Ovary (tissue), 9 donors: ENCODE results near the gene ZSWIM8. TPM values are rescaled to one million over a fixed set of nuclear protein-coding genes. Genes with fewer than 3 reads are reported as not detected.
A peak's percentile ranks its signal among the peaks of the same experiment; 100 is the strongest.

Experiments used
- DNase-seq, 5 donors: peaks; one replicate each; pipeline ENCODE4 v3.0.0-alpha.2; 2019 to 2020
- H3K27ac ChIP-seq, 2 donors: fragments of 200-600 bp; one replicate each; pipeline versions ENCODE4 v1.5.1 to v1.8.0; 2019 to 2022
- H3K27me3 ChIP-seq: fragments of 200-600 bp; one replicate; pipeline ENCODE4 v1.8.0; 2022
- H3K36me3 ChIP-seq: fragments of 200-600 bp; sonication (generic); one replicate; pipeline ENCODE4 v1.5.1; 2019
- H3K4me1 ChIP-seq: one replicate; pipeline ENCODE4 v1.8.1; 2013; ENCODE audit warnings: mild to moderate bottlenecking, moderate library complexity; ENCODE audit not compliant: insufficient read depth
- H3K4me3 ChIP-seq: fragments of 200-600 bp; sonication (generic); one replicate; pipeline ENCODE4 v1.5.1; 2017
- H3K9me3 ChIP-seq, 2 donors: fragments of 200-600 bp in 1 of 2; sonication (generic) in 1 of 2; one replicate each; pipeline versions ENCODE4 v1.5.1 to v1.8.1; 2013 to 2019; ENCODE audit warnings: mild to moderate bottlenecking in 1 of 2, moderate library complexity in 1 of 2
- EP300 ChIP-seq: sonication (generic); formaldehyde crosslinking; IDR thresholded peaks from one replicate; pipeline ENCODE4 v1.6.1; 2017; ENCODE audit warnings: antibody characterized with exemption
- POLR2A ChIP-seq: fragments of 450-650 bp; IDR thresholded peaks from one replicate; pipeline ENCODE4 v1.6.1; 2017; ENCODE audit warnings: antibody characterized with exemption, mild to moderate bottlenecking, moderate library complexity
- WGBS, 3 donors: extraction: QIAGEN DNeasy Blood & Tissue Kit in 1 of 3; methylation state at CpG; one replicate each; pipeline versions ENCODE4 v1.1.5 to v1.1.7; 2013 to 2017; 5-methylcytosine and 5-hydroxymethylcytosine counted together
- intact Hi-C, 4 donors: fragments of 100-400 bp; cut with DNase I; formaldehyde crosslinking; loops; one replicate each; pipeline versions ENCODE4 v1.11.0 to v1.15.1; 2022 to 2023
- polyA plus RNA-seq, 2 donors: library from polyadenylated mRNA; stranded (reverse); fragments of 200-250 nt in 1 of 2; fragments of 350-450 nt in 1 of 2; fragmentation: Illumina TruSeq in 1 of 2; extraction: RNeasy Lipid Tissue Mini Kit (QIAGEN cat#74804) in 1 of 2; gene quantifications; one replicate each; pipeline ENCODE4 v1.2.3, GENCODE V29; 2013 to 2014
- total RNA-seq, 7 donors: library from RNA; depleted of rRNA in 2 of 7; stranded (reverse); fragments of >200 nt in 2 of 7; fragmentation: NEBNext Ultra II Directional in 3 of 7; extraction: Animal tissue kit (Norgen Biotek cat#: 25700) in 3 of 7; gene quantifications; one replicate each; pipeline versions ENCODE4 v1.1.0 to v1.2.4, GENCODE V29; 2016 to 2023
- TF ChIP-seq, protein P1 (sequence below), 3 donors: fragments of 450-650 bp in 2 of 3; fragments of 200-600 bp in 1 of 3; IDR thresholded peaks; one replicate each; pipeline versions ENCODE4 v1.5.1 to v1.8.0; 2016 to 2022; ENCODE audit warnings: antibody characterized with exemption in 3 of 3, mild to moderate bottlenecking in 1 of 3
- donor health status: DM: no; HTN: no; CAD: no; lungs with moderate emphysema.
- donor health status: DM: no; HTN: no; CAD: no.
- donor health status: Bipolar disorder and iron deficiency.
- donor health status: DM: yes; HTN: yes; CAD: no.
- donor health status: DM: no; HTN: no; CAD: no.
- donor health status: DM: yes; HTN: yes; CAD: no.

Gene ZSWIM8
- total and polyA plus RNA-seq, 9 donors, result 42.7 to 90.7 (median 69.3) TPM

DNA sequence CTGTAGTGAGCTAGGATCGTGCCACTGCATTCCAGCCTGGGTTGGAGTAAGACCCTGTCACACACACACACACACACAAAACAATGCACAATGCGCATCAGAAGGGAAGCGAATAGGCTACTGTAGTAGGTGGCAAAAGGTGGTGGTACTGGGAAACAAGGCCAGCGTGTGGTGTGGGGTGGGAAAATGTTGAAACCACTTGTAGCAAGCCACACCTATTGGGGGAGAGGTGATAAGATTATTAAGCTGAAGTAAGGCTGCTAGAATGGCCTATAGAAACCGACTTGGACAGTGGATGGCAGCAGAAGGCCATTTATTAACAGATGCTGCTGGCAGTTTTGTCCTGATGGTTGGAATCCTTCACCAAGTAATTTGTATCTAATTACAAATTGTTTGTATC lies 10.8 kb upstream of the ZSWIM8 start:
- Histone ChIP-seq H3K36me3 (no peaks in the 10 kb centered on the region), H3K9me3 (no peaks in the 10 kb centered on the region), H3K4me1 (peaks cover 3% of the 10 kb centered on the region), H3K4me3 (no peak overlapping the region), H3K27ac (no peak overlapping the region), H3K27me3 (no peaks in the 10 kb centered on the region)
- TF ChIP-seq POLR2A, result no peak
- TF ChIP-seq EP300, result no peak
- TF ChIP-seq, protein P1, sequence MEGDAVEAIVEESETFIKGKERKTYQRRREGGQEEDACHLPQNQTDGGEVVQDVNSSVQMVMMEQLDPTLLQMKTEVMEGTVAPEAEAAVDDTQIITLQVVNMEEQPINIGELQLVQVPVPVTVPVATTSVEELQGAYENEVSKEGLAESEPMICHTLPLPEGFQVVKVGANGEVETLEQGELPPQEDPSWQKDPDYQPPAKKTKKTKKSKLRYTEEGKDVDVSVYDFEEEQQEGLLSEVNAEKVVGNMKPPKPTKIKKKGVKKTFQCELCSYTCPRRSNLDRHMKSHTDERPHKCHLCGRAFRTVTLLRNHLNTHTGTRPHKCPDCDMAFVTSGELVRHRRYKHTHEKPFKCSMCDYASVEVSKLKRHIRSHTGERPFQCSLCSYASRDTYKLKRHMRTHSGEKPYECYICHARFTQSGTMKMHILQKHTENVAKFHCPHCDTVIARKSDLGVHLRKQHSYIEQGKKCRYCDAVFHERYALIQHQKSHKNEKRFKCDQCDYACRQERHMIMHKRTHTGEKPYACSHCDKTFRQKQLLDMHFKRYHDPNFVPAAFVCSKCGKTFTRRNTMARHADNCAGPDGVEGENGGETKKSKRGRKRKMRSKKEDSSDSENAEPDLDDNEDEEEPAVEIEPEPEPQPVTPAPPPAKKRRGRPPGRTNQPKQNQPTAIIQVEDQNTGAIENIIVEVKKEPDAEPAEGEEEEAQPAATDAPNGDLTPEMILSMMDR (IDR thresholded peaks at IDR 0.05), result no peak
- DNase-seq, result no peak
- 17 to 50% (median 27%) methylated on average over 5 of the region's 5 CpGs for WGBS, 3 donors
- intact Hi-C loops, result no loop called here

DNA sequence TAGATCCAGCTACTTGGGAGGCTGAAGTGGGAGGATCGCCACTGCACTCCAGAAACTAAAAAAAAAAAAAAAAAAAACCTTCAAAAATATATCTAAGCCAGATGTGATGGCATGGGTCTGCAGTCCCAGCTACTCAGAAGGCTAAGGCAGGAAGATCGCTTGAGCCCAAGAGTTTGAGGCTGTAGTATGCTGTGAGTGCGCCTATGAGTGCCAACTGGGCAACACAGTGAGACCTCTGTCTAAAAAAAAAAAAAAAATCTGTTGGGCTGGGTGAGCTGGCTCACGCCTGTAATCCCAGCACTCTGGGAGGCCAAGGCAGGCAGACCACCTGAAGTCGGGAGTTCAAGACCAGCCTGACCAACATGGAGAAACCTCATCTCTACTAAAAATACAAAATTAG lies 6.4 kb upstream of the ZSWIM8 start:
- DNase-seq, result no peak

DNA sequence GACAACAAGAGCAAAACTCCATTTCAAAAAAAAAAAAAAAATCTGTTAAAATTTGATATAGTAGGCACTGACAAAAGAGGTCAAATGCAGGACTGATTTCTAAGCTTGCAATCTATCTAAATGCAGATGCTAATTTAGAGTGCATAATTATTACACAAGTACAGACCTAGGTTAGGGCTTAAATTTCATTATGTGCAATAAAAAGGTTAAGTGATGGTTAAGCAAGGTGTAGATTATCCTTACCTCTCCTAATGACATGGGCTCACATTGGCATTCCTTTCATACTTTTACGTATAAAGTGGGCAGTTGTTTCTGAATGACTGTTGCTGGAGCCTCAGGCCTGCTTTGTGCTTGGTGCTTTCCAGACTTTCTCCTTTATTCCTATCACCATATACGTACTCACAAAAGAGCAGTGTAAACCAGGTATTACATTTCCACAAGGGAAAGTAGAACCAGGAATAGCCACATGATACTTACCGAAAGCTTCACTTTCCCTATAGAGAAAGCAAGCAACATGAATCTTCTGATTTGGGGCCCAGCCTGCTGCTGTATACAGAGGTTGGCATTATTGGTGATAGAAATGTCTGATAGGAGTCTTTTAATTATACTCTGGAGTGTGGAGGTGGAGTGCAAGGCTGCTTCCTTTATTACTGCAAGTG lies 5.7 kb upstream of the ZSWIM8 start:
- Histone ChIP-seq H3K36me3 (no peaks in the 10 kb centered on the region), H3K27me3 (no peaks in the 10 kb centered on the region), H3K27ac (no peak overlapping the region), H3K9me3 (no peaks in the 10 kb centered on the region), H3K4me1 (peaks cover 7% of the 10 kb centered on the region), H3K4me3 (no peak overlapping the region)
- DNase-seq, result no peak
- intact Hi-C loops, result no loop called here
- TF ChIP-seq EP300, result no peak
- WGBS, 3 donors, result 77 to 81% (median 80%) methylated on average over 3 of the region's 3 CpGs

More for the DNA sequence above, 6.4 kb upstream of the ZSWIM8 start:
- TF ChIP-seq EP300 (no peak), POLR2A (no peak)
- TF ChIP-seq, protein P1 (IDR thresholded peaks at IDR 0.05), result no peak
- intact Hi-C loops, result no loop called here
- 87 to 90% (median 89%) methylated on average over 5 of the region's 5 CpGs for WGBS, 3 donors
- H3K9me3 ChIP-seq, result no peaks in the 10 kb centered on the region
- H3K27me3 ChIP-seq, result no peaks in the 10 kb centered on the region
- H3K4me1 ChIP-seq, result peaks cover 7% of the 10 kb centered on the region
- H3K4me3 ChIP-seq, result no peak overlapping the region
- no peak overlapping the region for H3K27ac ChIP-seq
- no peaks in the 10 kb centered on the region for H3K36me3 ChIP-seq

DNA sequence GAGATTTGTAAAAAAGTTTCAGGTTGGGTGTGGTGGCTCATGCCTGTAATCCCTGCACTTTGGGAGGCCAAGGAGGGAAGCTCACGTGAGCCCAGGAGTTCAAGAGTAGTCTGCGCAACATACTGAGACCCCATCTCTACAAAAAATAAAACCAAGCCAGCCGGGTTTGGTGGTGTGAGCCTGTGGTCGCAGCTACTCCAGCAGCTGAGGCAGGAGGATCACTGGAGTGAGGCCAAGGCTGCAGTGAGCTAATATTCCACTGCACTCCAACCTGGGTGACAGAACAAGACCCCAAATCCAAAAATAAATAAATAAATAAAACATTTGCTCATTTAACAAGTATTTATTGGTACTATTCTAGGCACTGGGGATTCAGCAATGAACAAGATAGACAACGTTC lies 5.1 kb upstream of the ZSWIM8 start:
- peaks cover 7% of the 10 kb centered on the region for H3K4me1 ChIP-seq

DNA sequence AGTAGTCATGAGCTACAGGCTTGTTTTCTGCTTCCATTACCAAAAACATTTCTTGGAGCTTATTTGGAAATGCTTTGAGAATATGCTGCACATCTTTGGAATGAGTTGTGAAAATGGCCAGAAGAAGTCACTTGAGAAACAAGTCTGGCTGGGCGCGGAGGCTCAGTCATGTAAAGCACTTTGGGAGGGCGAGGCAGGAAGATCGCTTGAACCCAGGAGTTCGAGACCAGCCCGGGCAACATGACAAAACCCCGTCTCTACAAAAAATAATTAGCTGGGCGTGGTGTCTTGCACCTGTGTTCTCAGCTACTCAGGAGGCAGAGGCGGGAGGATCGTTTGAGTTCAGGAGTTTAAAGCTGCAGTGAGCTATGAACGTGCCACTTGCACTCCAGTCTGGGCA lies 4.4 kb upstream of the ZSWIM8 start:
- H3K4me1 ChIP-seq, result peaks cover 7% of the 10 kb centered on the region
- no peaks in the 10 kb centered on the region for H3K36me3 ChIP-seq
- H3K27ac ChIP-seq, result no peak overlapping the region
- no peaks in the 10 kb centered on the region for H3K27me3 ChIP-seq
- H3K4me3 ChIP-seq, result peak overlapping the region; percentile 78
- peak in 1 of 5 donors; percentile 15 for DNase-seq
- intact Hi-C loops, result no loop called here
- TF ChIP-seq POLR2A (no peak), EP300 (no peak)
- TF ChIP-seq, protein P1 (IDR thresholded peaks at IDR 0.05), result no peak
- H3K9me3 ChIP-seq, result no peaks in the 10 kb centered on the region
- WGBS, 3 donors, result 12 to 23% (median 18%) methylated on average over 11 of the region's 11 CpGs

More for the DNA sequence above, 5.1 kb upstream of the ZSWIM8 start:
- intact Hi-C loops, result no loop called here
- H3K4me3 ChIP-seq, result no peak overlapping the region
- TF ChIP-seq, protein P1 (IDR thresholded peaks at IDR 0.05), result no peak
- TF ChIP-seq POLR2A (no peak), EP300 (no peak)
- WGBS, 3 donors, result 57 to 71% (median 58%) methylated on average over 5 of the region's 5 CpGs
- no peak overlapping the region for H3K27ac ChIP-seq
- peak in 1 of 5 donors; percentile 30 for DNase-seq
- H3K27me3 ChIP-seq, result no peaks in the 10 kb centered on the region
- H3K36me3 ChIP-seq, result no peaks in the 10 kb centered on the region
- H3K9me3 ChIP-seq, result no peaks in the 10 kb centered on the region
